ENCODE results near the gene ARSJ. TPM values are rescaled to one million over a fixed set of nuclear protein-coding genes. Genes with fewer than 3 reads are reported as not detected.
"Not testable (repeated sequence)": the region's sequence is repeated elsewhere in the genome, so short reads cannot be mapped to it uniquely, and the experiment has no call there.

ARSJ gene
- total RNA-seq, 1 donor from 2014 or later = 4.9 TPM

DNA sequence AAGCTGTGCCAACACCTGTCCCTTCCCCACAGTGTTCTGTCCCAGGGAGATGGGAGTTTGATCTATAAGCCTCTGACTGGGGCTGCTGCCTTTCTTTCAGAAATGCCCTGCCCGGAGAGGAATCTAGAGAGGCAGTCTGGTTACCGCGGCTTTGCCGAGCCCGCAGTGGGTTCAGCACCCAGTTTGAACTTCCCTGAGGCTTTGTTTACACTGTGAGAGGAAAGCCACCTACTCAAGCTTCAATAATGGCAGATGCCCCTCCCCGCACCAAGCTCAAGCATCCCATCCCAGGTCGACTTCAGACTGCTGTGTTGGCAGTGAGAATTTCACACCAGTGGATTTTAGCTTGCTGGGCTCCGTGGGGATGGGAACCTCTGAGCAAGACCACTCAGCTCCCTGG lies 33.3 kb upstream of the ARSJ start:
- no peaks in the 10 kb centered on the region for H3K36me3 Mint-ChIP-seq
- H3K27me3 Mint-ChIP-seq = no peaks in the 10 kb centered on the region
- H3K4me3 Mint-ChIP-seq = no peak overlapping the region
- H3K4me1 Mint-ChIP-seq (ENCODE audit: unreplicated experiment) = peaks cover 5% of the 10 kb centered on the region
- peaks cover 9% of the 10 kb centered on the region for H3K9me3 Mint-ChIP-seq
- H3K27ac Mint-ChIP-seq = no peak overlapping the region
- no peak for DNase-seq (ENCODE audit: extremely low spot score, unreplicated experiment)
- TF ChIP-seq, protein P1, sequence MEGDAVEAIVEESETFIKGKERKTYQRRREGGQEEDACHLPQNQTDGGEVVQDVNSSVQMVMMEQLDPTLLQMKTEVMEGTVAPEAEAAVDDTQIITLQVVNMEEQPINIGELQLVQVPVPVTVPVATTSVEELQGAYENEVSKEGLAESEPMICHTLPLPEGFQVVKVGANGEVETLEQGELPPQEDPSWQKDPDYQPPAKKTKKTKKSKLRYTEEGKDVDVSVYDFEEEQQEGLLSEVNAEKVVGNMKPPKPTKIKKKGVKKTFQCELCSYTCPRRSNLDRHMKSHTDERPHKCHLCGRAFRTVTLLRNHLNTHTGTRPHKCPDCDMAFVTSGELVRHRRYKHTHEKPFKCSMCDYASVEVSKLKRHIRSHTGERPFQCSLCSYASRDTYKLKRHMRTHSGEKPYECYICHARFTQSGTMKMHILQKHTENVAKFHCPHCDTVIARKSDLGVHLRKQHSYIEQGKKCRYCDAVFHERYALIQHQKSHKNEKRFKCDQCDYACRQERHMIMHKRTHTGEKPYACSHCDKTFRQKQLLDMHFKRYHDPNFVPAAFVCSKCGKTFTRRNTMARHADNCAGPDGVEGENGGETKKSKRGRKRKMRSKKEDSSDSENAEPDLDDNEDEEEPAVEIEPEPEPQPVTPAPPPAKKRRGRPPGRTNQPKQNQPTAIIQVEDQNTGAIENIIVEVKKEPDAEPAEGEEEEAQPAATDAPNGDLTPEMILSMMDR (conservative IDR thresholded peaks at IDR 0.05) = no peak

DNA sequence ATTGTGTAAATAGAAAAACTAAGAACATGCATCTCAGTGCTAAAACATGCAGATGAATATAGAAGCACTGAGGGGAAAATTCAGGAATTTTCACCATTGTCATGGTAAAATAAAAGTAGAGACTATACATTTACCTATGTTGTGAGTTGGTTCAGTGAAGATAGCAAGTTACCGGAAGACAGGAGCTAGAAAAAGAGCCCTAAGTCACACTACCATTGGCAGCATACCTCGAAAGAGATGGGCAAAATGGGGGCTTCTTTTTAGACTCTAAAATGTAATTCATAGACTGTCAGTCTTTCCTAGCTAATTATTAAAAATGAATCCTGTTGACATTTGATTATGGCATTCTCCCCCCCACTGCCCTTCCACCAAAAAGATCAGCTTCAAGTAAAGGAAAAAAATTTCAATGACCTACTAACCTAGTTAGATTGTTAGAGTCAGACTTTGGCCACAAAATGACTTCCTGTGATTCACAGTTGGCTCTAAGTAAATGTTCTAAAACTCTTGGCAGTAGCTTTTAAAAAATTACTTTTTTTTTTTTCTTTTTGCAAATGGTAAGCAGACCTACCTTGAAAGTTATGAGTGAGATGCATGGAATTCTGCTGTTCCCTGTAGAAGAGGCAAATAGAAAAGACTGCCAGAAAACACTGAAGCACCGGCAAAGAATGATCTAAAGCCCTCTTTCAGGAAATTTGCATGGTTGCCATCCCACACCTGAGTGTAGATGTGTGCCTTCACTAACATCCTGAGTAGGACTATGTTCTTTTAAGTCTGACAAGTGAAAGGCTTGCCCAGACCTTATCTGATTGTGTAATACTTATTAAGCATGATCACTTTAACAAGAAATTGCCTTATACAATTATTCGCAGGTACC lies 26.4 kb upstream of the ARSJ start:
- Mint-ChIP-seq H3K27ac (no peak overlapping the region), H3K27me3 (no peaks in the 10 kb centered on the region), H3K9me3 (peaks cover 3% of the 10 kb centered on the region), H3K4me1 (ENCODE audit: unreplicated experiment) (no peaks in the 10 kb centered on the region), H3K36me3 (no peaks in the 10 kb centered on the region), H3K4me3 (no peak overlapping the region)
- TF ChIP-seq, protein P1 (conservative IDR thresholded peaks at IDR 0.05) = no peak
- no peak for DNase-seq (ENCODE audit: extremely low spot score, unreplicated experiment)

DNA sequence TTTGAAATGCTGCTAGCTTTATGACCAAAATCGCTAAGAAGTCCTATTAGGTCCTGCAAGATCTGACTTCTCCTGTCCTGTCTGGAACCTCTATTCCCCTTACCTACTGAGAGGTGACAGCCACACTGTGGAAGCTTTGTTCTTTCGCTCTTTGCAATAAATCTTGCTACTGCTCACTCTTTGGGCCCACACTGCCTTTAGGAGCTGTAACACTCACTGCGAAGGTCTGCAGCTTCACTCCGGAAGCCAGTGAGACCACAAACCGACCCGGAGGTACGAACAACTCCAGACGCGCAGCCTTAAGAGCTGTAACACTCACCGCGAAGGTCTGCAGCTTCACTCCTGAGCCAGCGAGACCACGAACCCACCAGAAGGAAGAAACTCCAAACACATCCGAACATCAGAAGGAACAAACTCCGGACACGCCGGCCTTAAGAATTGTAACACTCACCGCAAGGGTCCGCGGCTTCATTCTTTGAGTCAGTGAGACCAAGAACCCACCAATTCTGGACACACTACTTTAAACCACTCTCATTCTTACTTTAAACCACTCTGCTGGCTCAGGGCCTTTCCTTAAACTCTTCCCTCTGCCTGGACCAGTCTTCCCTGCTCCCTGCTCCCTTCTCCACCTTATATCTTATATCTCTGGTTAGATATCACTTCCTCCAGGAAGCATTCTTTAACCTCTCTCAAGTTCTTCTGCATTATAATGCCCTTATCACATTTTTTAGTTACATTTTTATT lies 25.2 kb upstream of the ARSJ start:
- H3K4me3 Mint-ChIP-seq, H3K36me3 Mint-ChIP-seq: not testable (repeated sequence)

DNA sequence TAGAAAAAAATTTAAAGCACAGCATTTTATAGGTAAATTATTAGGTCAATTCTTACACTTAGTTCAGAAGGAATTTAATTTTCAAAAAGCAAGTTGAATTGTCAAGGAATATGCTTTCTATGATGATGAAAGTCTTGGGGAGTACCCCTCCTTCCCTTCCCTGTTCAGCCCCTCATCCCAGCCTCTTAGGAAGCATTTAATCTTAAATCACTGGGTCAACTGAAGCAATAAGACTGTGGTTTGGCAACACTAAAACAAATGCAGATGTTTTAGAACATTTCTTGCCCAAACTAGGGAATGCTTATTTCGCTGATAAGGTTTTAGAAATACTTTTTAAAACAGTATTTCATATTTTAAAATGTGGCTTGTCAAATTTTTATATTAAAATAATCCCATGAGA lies 19.1 kb upstream of the ARSJ start:
- TF ChIP-seq, protein P1 (conservative IDR thresholded peaks at IDR 0.05) = no peak
- Mint-ChIP-seq H3K4me1 (ENCODE audit: unreplicated experiment) (no peaks in the 10 kb centered on the region), H3K27me3 (no peaks in the 10 kb centered on the region), H3K36me3 (no peaks in the 10 kb centered on the region), H3K9me3 (no peaks in the 10 kb centered on the region), H3K27ac (no peak overlapping the region), H3K4me3 (no peak overlapping the region)
- no peak for DNase-seq (ENCODE audit: extremely low spot score, unreplicated experiment)

More for the DNA sequence above, 25.2 kb upstream of the ARSJ start:
- not testable (repeated sequence) for DNase-seq (ENCODE audit: extremely low spot score, unreplicated experiment); H3K27ac Mint-ChIP-seq; H3K4me1 Mint-ChIP-seq (ENCODE audit: unreplicated experiment); H3K27me3 Mint-ChIP-seq; H3K9me3 Mint-ChIP-seq

DNA sequence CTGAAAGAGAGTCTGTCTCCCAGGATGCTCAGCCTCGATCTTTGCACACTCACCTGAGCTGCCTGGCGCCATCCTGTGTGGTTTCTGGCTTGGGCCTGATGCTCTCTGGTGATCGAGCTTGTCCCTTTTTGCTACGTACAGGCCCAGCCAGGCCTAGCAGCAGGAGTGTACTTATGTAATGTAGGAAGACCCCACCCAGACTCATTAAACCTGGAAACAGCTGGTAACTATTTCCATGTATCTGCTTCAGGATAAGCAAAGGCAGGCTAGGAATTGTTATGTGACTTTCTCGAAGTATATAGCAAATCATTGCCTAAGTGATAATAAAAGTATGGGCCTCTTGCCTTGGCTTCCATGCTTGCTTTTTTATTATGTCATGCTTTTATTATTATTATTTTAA lies 18.6 kb upstream of the ARSJ start:
- no peaks in the 10 kb centered on the region for H3K4me1 Mint-ChIP-seq (ENCODE audit: unreplicated experiment)
- H3K4me3 Mint-ChIP-seq = no peak overlapping the region
- no peaks in the 10 kb centered on the region for H3K9me3 Mint-ChIP-seq
- TF ChIP-seq, protein P1 (conservative IDR thresholded peaks at IDR 0.05) = no peak
- DNase-seq (ENCODE audit: extremely low spot score, unreplicated experiment) = no peak
- no peaks in the 10 kb centered on the region for H3K27me3 Mint-ChIP-seq
- H3K27ac Mint-ChIP-seq = peak overlapping the region; percentile 72
- H3K36me3 Mint-ChIP-seq = no peaks in the 10 kb centered on the region

DNA sequence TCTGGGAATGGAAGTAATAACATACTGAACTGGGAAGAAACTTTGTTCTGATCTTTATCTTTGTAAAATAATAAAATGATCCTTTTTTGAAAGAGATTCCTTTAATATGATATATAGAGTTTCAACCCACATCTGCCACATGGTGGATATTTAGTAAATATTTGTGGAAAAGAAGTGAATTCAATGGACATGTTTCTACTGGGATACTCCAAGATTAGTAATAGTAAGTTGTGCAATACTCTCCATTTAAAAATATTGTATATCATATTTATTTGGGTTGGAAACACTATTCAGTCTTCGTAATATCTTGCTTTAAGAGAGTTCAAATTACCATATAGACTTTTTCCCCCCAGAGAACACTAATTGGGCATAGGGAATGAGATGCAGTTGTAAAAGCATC lies 17.8 kb upstream of the ARSJ start:
- DNase-seq (ENCODE audit: extremely low spot score, unreplicated experiment) = no peak
- H3K9me3 Mint-ChIP-seq = no peaks in the 10 kb centered on the region
- no peak overlapping the region for H3K27ac Mint-ChIP-seq
- H3K4me3 Mint-ChIP-seq = no peak overlapping the region
- TF ChIP-seq, protein P1 (conservative IDR thresholded peaks at IDR 0.05) = no peak
- no peaks in the 10 kb centered on the region for H3K36me3 Mint-ChIP-seq
- no peaks in the 10 kb centered on the region for H3K27me3 Mint-ChIP-seq
- no peaks in the 10 kb centered on the region for H3K4me1 Mint-ChIP-seq (ENCODE audit: unreplicated experiment)
